Ovary (tissue), 9 donors: ENCODE results near the gene HTR6. TPM values are rescaled to one million over a fixed set of nuclear protein-coding genes. Genes with fewer than 3 reads are reported as not detected.

ENCODE experiments used
- DNase-seq, 5 donors: peaks; one replicate each; pipeline ENCODE4 v3.0.0-alpha.2; 2019 to 2020
- H3K27ac ChIP-seq, 2 donors: fragments of 200-600 bp; one replicate each; pipeline versions ENCODE4 v1.5.1 to v1.8.0; 2019 to 2022
- H3K27me3 ChIP-seq: fragments of 200-600 bp; one replicate; pipeline ENCODE4 v1.8.0; 2022
- H3K36me3 ChIP-seq: fragments of 200-600 bp; sonication (generic); one replicate; pipeline ENCODE4 v1.5.1; 2019
- H3K4me1 ChIP-seq: one replicate; pipeline ENCODE4 v1.8.1; 2013; ENCODE audit warnings: mild to moderate bottlenecking, moderate library complexity; ENCODE audit not compliant: insufficient read depth
- H3K4me3 ChIP-seq: fragments of 200-600 bp; sonication (generic); one replicate; pipeline ENCODE4 v1.5.1; 2017
- H3K9me3 ChIP-seq, 2 donors: fragments of 200-600 bp in 1 of 2; sonication (generic) in 1 of 2; one replicate each; pipeline versions ENCODE4 v1.5.1 to v1.8.1; 2013 to 2019; ENCODE audit warnings: mild to moderate bottlenecking in 1 of 2, moderate library complexity in 1 of 2
- EP300 ChIP-seq: sonication (generic); formaldehyde crosslinking; IDR thresholded peaks from one replicate; pipeline ENCODE4 v1.6.1; 2017; ENCODE audit warnings: antibody characterized with exemption
- POLR2A ChIP-seq: fragments of 450-650 bp; IDR thresholded peaks from one replicate; pipeline ENCODE4 v1.6.1; 2017; ENCODE audit warnings: antibody characterized with exemption, mild to moderate bottlenecking, moderate library complexity
- WGBS, 3 donors: extraction: QIAGEN DNeasy Blood & Tissue Kit in 1 of 3; methylation state at CpG; one replicate each; pipeline versions ENCODE4 v1.1.5 to v1.1.7; 2013 to 2017; 5-methylcytosine and 5-hydroxymethylcytosine counted together
- intact Hi-C, 4 donors: fragments of 100-400 bp; cut with DNase I; formaldehyde crosslinking; loops; one replicate each; pipeline versions ENCODE4 v1.11.0 to v1.15.1; 2022 to 2023
- polyA plus RNA-seq, 2 donors: library from polyadenylated mRNA; stranded (reverse); fragments of 200-250 nt in 1 of 2; fragments of 350-450 nt in 1 of 2; fragmentation: Illumina TruSeq in 1 of 2; extraction: RNeasy Lipid Tissue Mini Kit (QIAGEN cat#74804) in 1 of 2; gene quantifications; one replicate each; pipeline ENCODE4 v1.2.3, GENCODE V29; 2013 to 2014
- total RNA-seq, 7 donors: library from RNA; depleted of rRNA in 2 of 7; stranded (reverse); fragments of >200 nt in 2 of 7; fragmentation: NEBNext Ultra II Directional in 3 of 7; extraction: Animal tissue kit (Norgen Biotek cat#: 25700) in 3 of 7; gene quantifications; one replicate each; pipeline versions ENCODE4 v1.1.0 to v1.2.4, GENCODE V29; 2016 to 2023
- TF ChIP-seq, protein P1 (sequence below), 3 donors: fragments of 450-650 bp in 2 of 3; fragments of 200-600 bp in 1 of 3; IDR thresholded peaks; one replicate each; pipeline versions ENCODE4 v1.5.1 to v1.8.0; 2016 to 2022; ENCODE audit warnings: antibody characterized with exemption in 3 of 3, mild to moderate bottlenecking in 1 of 3
- donor health status: DM: no; HTN: no; CAD: no; lungs with moderate emphysema.
- donor health status: DM: no; HTN: no; CAD: no.
- donor health status: Bipolar disorder and iron deficiency.
- donor health status: DM: yes; HTN: yes; CAD: no.
- donor health status: DM: no; HTN: no; CAD: no.
- donor health status: DM: yes; HTN: yes; CAD: no.

The HTR6 gene
- total and polyA plus RNA-seq, 9 donors: not detected

DNA sequence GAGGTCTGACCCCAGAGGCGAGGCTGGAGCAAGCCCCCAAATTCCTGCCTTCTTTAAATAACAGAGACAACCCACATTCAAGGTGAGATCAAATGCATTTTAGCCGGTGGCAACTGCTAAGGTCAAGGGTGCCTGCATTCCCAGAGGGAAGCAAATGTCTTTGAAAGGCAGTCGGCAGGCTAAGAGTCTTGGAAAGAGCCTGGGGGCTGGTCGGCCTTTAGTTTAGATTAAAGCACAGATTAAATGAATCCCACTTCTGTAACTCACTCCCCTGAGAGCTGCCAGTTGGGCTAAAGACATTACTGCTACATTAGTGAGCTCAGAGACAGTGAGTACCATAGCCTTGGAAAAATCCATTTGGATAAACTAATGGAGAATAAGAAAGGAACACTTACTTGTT is 59.2 kb downstream of the HTR6 start:
- no peak for TF ChIP-seq EP300
- TF ChIP-seq, protein P1, sequence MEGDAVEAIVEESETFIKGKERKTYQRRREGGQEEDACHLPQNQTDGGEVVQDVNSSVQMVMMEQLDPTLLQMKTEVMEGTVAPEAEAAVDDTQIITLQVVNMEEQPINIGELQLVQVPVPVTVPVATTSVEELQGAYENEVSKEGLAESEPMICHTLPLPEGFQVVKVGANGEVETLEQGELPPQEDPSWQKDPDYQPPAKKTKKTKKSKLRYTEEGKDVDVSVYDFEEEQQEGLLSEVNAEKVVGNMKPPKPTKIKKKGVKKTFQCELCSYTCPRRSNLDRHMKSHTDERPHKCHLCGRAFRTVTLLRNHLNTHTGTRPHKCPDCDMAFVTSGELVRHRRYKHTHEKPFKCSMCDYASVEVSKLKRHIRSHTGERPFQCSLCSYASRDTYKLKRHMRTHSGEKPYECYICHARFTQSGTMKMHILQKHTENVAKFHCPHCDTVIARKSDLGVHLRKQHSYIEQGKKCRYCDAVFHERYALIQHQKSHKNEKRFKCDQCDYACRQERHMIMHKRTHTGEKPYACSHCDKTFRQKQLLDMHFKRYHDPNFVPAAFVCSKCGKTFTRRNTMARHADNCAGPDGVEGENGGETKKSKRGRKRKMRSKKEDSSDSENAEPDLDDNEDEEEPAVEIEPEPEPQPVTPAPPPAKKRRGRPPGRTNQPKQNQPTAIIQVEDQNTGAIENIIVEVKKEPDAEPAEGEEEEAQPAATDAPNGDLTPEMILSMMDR (IDR thresholded peaks at IDR 0.05): no peak
- TF ChIP-seq POLR2A: no peak
- intact Hi-C loops: no loop called here
- WGBS, 3 donors: 55 to 60% (median 56%) methylated on average over 4 of the region's 4 CpGs
- DNase-seq: no peak
- no peak overlapping the region for H3K4me3 ChIP-seq
- H3K27ac ChIP-seq: no peak overlapping the region
- H3K4me1 ChIP-seq: no peaks in the 10 kb centered on the region
- no peaks in the 10 kb centered on the region for H3K36me3 ChIP-seq
- H3K27me3 ChIP-seq: no peaks in the 10 kb centered on the region
- no peaks in the 10 kb centered on the region for H3K9me3 ChIP-seq

DNA sequence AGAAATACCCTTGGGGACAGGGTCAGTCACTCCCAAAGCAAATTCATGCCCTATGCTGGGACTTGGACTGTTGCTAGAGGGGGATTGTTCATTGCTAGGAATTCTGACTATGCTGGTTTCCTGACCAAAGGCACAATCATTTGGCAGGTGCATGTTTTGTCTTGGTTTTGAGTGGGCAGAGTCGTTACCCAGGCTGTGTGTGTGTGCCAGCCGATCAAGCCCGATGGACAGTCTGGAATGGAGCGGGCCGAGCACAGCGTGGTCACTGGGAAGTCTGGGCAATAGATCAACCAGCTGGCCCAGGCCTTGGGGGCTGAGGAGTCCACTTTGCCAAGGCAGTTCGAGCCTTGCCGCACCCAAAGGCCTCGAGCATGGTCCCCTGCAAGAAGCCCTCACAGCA is 60.9 kb downstream of the HTR6 start:
- TF ChIP-seq, protein P1 (IDR thresholded peaks at IDR 0.05): no peak
- no peak for TF ChIP-seq EP300
- no peak for TF ChIP-seq POLR2A
- Histone ChIP-seq H3K27ac (no peak overlapping the region), H3K4me1 (no peaks in the 10 kb centered on the region), H3K36me3 (no peaks in the 10 kb centered on the region), H3K27me3 (no peaks in the 10 kb centered on the region), H3K4me3 (no peak overlapping the region), H3K9me3 (peaks cover 0 to 5% of the 10 kb centered on the region in 2 donors)
- no peak for DNase-seq
- WGBS, 3 donors: 89 to 98% (median 97%) methylated on average over 9 of the region's 9 CpGs
- intact Hi-C loops: no loop called here

DNA sequence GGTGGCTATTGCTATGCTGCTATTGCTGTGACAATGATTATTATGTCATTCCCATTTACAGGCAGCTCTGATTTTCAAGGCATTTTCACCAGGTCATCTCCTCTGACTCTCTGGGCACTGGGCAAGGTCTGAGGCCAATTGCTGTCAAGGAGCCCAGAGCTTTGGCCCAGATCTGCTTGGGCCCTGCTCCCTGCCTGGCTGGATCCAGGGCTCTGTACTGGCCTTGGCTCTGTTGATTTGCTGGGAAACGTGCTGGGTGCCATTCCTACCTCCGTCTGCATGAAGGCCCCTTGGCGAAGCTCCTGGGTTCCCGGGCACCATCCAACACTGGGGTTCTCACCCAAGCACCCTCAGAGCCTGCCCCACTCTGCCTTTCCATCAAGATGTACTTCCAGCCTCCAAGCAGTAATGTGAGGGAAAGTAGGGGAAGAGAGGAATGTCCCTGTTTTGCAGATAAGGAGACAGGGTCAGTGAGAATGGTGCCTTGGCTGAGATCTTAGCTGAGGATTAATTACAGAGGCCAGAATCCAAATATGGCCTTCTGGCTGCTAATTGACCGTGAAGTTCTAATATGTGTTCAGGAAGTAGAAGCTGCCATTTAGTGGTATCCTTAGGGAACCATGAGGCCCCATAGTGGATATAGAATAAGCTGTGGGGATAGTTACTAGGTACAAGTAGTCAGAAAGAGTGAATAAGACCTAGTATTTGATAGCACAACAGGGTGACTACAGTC is 63.9 kb downstream of the HTR6 start:
- WGBS, 3 donors: 81 to 91% (median 87%) methylated on average over 5 of the region's 5 CpGs
- H3K36me3 ChIP-seq: no peaks in the 10 kb centered on the region
- intact Hi-C loops: no loop called here

DNA sequence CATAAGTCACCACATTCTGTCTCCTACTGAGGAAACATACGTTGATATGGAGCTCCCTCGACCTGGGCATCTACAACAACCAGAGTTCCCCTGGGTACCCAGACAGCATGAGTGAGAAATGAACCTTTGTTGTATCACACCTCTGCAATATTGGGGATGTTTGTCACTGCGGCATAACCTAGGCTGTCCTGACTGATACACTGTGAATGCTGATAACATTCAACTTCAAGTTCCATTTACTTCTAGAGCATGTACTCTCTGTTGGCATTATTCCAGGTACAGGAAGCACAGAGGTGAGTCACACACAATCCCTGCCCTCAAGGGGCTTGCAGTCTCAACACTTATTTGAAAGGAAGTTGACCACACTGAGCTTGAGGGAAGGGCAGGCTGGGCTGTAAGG is 65.6 kb downstream of the HTR6 start:
- peaks cover 0 to 5% of the 10 kb centered on the region in 2 donors for H3K9me3 ChIP-seq
- H3K27me3 ChIP-seq: no peaks in the 10 kb centered on the region
- TF ChIP-seq, protein P1 (IDR thresholded peaks at IDR 0.05): no peak
- TF ChIP-seq EP300 (no peak), POLR2A (no peak)
- H3K4me3 ChIP-seq: no peak overlapping the region
- no peak for DNase-seq
- no peaks in the 10 kb centered on the region for H3K36me3 ChIP-seq
- intact Hi-C loops: no loop called here
- no peaks in the 10 kb centered on the region for H3K4me1 ChIP-seq
- H3K27ac ChIP-seq: no peak overlapping the region
- 93 to 98% (median 96%) methylated on average over 3 of the region's 3 CpGs for WGBS, 3 donors

More for the DNA sequence above, 63.9 kb downstream of the HTR6 start:
- no peaks in the 10 kb centered on the region for H3K27me3 ChIP-seq
- H3K27ac ChIP-seq: no peak overlapping the region
- no peak for TF ChIP-seq POLR2A
- no peak overlapping the region for H3K4me3 ChIP-seq
- no peaks in the 10 kb centered on the region for H3K4me1 ChIP-seq
- DNase-seq: no peak
- peaks cover 0 to 5% of the 10 kb centered on the region in 2 donors for H3K9me3 ChIP-seq

Other genes with a start within 250 kb of the HTR6 start
- gene CAPZB, start 179.3 kb upstream of the HTR6 start, total RNA-seq: 100 to 1,000 TPM in 5 of 7 donors, 10 to 100 TPM in 2; 85.0 to 347 (median 258) TPM
- gene CAPZB, start 179.3 kb upstream of the HTR6 start, polyA plus RNA-seq: 100 to 1,000 TPM; 253 to 391 TPM
- gene NBL1, start 20.6 kb upstream of the HTR6 start, total RNA-seq: 100 to 1,000 TPM; 217 to 852 (median 530) TPM
- 100 to 1,000 TPM; 127 to 525 TPM for gene NBL1, start 20.6 kb upstream of the HTR6 start, polyA plus RNA-seq
- 10 to 100 TPM; 16.8 to 26.0 (median 21.4) TPM for gene TMCO4, start 135.0 kb downstream of the HTR6 start, total RNA-seq
- gene TMCO4, start 135.0 kb downstream of the HTR6 start, polyA plus RNA-seq: 10 to 100 TPM; 14.2 to 14.4 TPM
- gene RNF186, start 150.4 kb downstream of the HTR6 start, total RNA-seq: 1 to 10 TPM in 1 of 7 donors, under 1 TPM in 3, not detected in 3; 0.28 to 1.4 (median 0.47) TPM
- gene RNF186, start 150.4 kb downstream of the HTR6 start, polyA plus RNA-seq: under 1 TPM in 1 of 2 donors, not detected in 1; 0.11 TPM
- gene OTUD3, start 217.5 kb downstream of the HTR6 start, total RNA-seq: 10 to 100 TPM in 4 of 7 donors, 1 to 10 TPM in 3; 3.8 to 19.7 (median 10.1) TPM
- gene OTUD3, start 217.5 kb downstream of the HTR6 start, polyA plus RNA-seq: 1 to 10 TPM; 3.0 to 6.9 TPM